NCI-H1436 (cell line): ENCODE results near the gene EHBP1.
"Not testable (repeated sequence)": the region's sequence is repeated elsewhere in the genome, so short reads cannot be mapped to it uniquely, and the experiment has no call there.

ENCODE experiments used
- DNase-seq: peaks from one replicate; lab custom pipeline; 2025; lab: John Stamatoyannopoulos, UW

The EHBP1 gene

GRCh38 chr2:62736899-62737559, 31.5 kb downstream of the EHBP1 start:
- no peak for DNase-seq

- no peak for DNase-seq
Observed at GRCh38 chr2:62738981-62739936, 33.7 kb downstream of the EHBP1 start.

- no peak for DNase-seq
Observed at GRCh38 chr2:62740221-62740620, 34.7 kb downstream of the EHBP1 start.

GRCh38 chr2:62741127-62741526, 35.6 kb downstream of the EHBP1 start:
- DNase-seq, result no peak

- no peak for DNase-seq
Observed at GRCh38 chr2:62741954-62742722, 36.6 kb downstream of the EHBP1 start.

GRCh38 chr2:62743506-62743905, 38.0 kb downstream of the EHBP1 start:
- no peak for DNase-seq

GRCh38 chr2:62744603-62745002, 39.1 kb downstream of the EHBP1 start:
- no peak for DNase-seq

- no peak for DNase-seq
Observed at GRCh38 chr2:62745891-62746481, 40.5 kb downstream of the EHBP1 start.

GRCh38 chr2:62747169-62747568, 41.7 kb downstream of the EHBP1 start:
- DNase-seq, result no peak

- no peak for DNase-seq
Observed at GRCh38 chr2:62747876-62748275, 42.4 kb downstream of the EHBP1 start.

- DNase-seq, result not testable (repeated sequence)
Observed at GRCh38 chr2:62749111-62749510, 43.6 kb downstream of the EHBP1 start.

GRCh38 chr2:62757029-62757428, 51.5 kb downstream of the EHBP1 start:
- no peak for DNase-seq

GRCh38 chr2:62760026-62760425, 54.5 kb downstream of the EHBP1 start:
- DNase-seq, result no peak

GRCh38 chr2:62760555-62760954, 55.0 kb downstream of the EHBP1 start:
- no peak for DNase-seq

- no peak for DNase-seq
Observed at GRCh38 chr2:62765619-62766376, 60.3 kb downstream of the EHBP1 start.

GRCh38 chr2:62768615-62769014, 63.1 kb downstream of the EHBP1 start:
- no peak for DNase-seq

GRCh38 chr2:62770629-62771028, 65.1 kb downstream of the EHBP1 start:
- DNase-seq, result no peak

GRCh38 chr2:62774555-62775366, 69.2 kb downstream of the EHBP1 start:
- no peak for DNase-seq

GRCh38 chr2:62775367-62775668, 69.8 kb downstream of the EHBP1 start:
- no peak for DNase-seq

GRCh38 chr2:62783679-62784078, 78.2 kb downstream of the EHBP1 start:
- no peak for DNase-seq

- no peak for DNase-seq
Observed at GRCh38 chr2:62784341-62784740, 78.8 kb downstream of the EHBP1 start.
